ENCODE data around the gene GPR84. TPM values are rescaled to one million over a fixed set of nuclear protein-coding genes. Genes with fewer than 3 reads are reported as not detected.

GPR84 gene
- total and polyA plus RNA-seq, 2 donors (not counting 1 experiment from before 2014, with no cell fraction given): 0.16 TPM; not detected in 1

- no peak overlapping the region for H3K27ac Mint-ChIP-seq
- no peak overlapping the region for H3K4me2 ChIP-seq (replicated peaks; ENCODE audit: low read depth, low read length, poor library complexity, severe bottlenecking)
- no peak for ATAC-seq (ENCODE audit: low read depth)
These were observed 28.4 kb upstream of the GPR84 start for GRCh38 chr12:54392485-54393206.

More at GRCh38 chr12:54392485-54393206, 28.4 kb upstream of the GPR84 start:
- peak overlapping the region; percentile 79 for H3K4me3 Mint-ChIP-seq
- no peak overlapping the region for H3K4me3 ChIP-seq (ENCODE audit: control extremely low read depth in 1 of 5, extremely low read depth in 1 of 5, insufficient read depth in 1 of 5, low read depth in 2 of 5, low read length in 4 of 5)
- H3K9ac ChIP-seq (ENCODE audit: low read length): no peak overlapping the region
- ChIA-PET CTCF (interaction anchor here (0.6 to 4.5 kb wide), 15 partner anchors 10 to 141 kb away, joined by 3 to 49 read pairs (median 5); partner anchors contain the start of gene ITGA5), POLR2A (no interaction called here)
- H3K36me3 ChIP-seq (replicated peaks in 1 of 2; ENCODE audit: control extremely low read depth in 1 of 2, control insufficient read depth in 1 of 2, extremely low read depth in 1 of 2, insufficient read depth in 2 of 2, low read length in 1 of 2): no peaks in the 10 kb centered on the region
- H2AFZ ChIP-seq (ENCODE audit: insufficient read depth, low read depth, low read length, poor library complexity, severe bottlenecking): no peak overlapping the region
- H3K27me3 Mint-ChIP-seq: no peaks in the 10 kb centered on the region
- TF ChIP-seq CTCF (IDR thresholded peaks at IDR 0.05) (no peak), EZH2 (IDR thresholded peaks at IDR 0.05; ENCODE audit: borderline replicate concordance, insufficient read depth, low read depth, low read length, poor library complexity, severe bottlenecking) (no peak)
- H3K27me3 ChIP-seq (replicated peaks in 1 of 4; ENCODE audit: control extremely low read depth in 1 of 4, control insufficient read depth in 3 of 4, insufficient read depth in 4 of 4, low read length in 3 of 4): no peaks in the 10 kb centered on the region
- 87% methylated on average over 8 of the region's 8 CpGs for WGBS (ENCODE audit: insufficient coverage)
- peaks cover 50% of the 10 kb centered on the region for H3K4me1 Mint-ChIP-seq
- no peak overlapping the region for H3K27ac ChIP-seq (ENCODE audit: low read length in 2 of 2)
- peaks cover 47 to 57% of the 10 kb centered on the region in 2 donors for H3K4me1 ChIP-seq (ENCODE audit: control insufficient read depth in 2 of 2, insufficient read depth in 2 of 2, low read length in 2 of 2)
- no peak for DNase-seq
- intact Hi-C loops (cut with micrococcal nuclease): no loop called here
- no peaks in the 10 kb centered on the region for H4K20me1 ChIP-seq (ENCODE audit: control insufficient read depth, insufficient read depth, low read length, poor library complexity, severe bottlenecking)
- H3K9me3 ChIP-seq (ENCODE audit: control extremely low read depth in 1 of 3, control insufficient read depth in 2 of 3, insufficient read depth in 1 of 3, low read length in 2 of 3): no peaks in the 10 kb centered on the region
- no peaks in the 10 kb centered on the region for H3K9me3 Mint-ChIP-seq (ENCODE audit: insufficient read depth)
- H3K79me2 ChIP-seq (ENCODE audit: control insufficient read depth, insufficient read depth, low read length): peaks cover 6% of the 10 kb centered on the region
